NCI-H2107 (cell line): Measurements from ENCODE around the gene EED.
"Not testable (repeated sequence)": the region's sequence is repeated elsewhere in the genome, so short reads cannot be mapped to it uniquely, and the experiment has no call there.

Experiments
- DNase-seq: peaks from one replicate; lab custom pipeline; 2025; lab: John Stamatoyannopoulos, UW

EED gene

DNA sequence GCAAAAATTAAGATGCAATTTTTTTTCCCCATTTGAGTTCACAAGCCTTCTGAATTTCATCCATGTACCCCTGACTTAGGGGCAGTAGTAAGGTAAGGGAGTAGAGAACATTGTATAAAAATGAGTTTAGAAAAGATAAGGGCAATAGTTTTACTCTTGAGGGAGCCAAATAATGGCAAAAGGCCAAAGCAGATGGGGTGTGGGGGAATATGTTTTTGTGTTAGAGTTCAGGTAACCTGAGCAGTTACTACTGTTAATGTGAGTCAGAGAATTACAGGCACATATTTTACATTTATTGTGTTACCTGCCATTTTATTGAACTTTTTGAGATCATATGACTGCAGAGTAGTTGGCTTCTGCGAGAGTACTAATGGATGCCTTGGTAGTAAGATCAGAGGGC is 3.1 kb downstream of the EED start:
- no peak for DNase-seq

DNA sequence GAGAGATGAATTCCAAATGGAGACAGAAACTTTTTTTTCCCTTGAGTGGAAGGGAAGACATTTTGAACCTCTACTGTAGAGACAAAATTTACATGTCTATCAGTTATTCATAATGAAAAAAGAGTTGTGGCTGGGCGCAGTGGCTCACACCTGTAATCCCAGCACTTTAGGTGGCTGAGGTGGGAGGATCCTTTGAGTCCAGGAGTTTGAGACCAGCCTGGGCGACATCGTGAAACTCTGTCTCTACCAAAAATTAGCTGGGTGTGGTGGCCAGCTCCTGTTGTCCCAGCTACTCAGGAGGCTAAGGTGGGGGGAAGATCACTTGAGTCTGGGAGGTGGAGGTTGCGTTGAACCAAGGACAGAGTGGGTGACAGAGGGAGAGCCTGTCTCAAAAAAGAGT is 4.1 kb downstream of the EED start:
- no peak for DNase-seq

DNA sequence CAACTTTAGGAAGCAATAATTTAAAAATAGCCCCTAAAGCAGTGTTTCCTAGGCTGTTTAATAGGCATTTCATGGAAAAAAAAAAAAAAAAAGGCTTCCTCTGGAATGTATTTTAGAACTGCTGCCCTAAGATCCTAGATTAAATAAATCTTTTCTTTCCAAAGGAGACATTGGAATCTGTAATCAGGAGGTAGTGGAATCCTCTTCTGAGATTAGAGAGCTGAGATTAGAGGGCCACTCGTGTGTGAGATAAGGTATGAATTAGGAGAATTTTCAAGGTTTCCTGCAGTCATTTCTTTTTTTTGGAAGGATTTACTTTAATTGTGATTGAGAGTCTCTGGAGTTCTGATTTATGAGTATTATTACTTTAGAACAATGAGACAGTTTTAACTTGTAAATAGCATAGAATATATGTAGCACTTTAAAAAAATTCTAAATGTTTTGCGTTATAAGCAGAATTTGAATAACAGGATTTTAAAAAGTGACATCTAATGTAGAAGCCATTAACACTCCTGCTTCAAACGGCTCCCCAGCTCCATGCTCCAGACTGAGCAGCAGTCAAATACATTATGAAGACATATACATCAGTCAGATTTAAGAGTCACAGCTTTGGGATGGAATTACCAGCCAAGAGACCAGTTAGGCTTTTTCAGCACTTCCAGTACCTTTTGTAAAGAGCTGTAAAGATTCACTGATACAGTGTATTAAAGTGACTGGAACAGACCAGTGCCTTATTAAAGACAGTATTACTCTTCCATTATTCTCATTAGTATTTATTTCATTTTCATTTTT is 5.0 kb downstream of the EED start:
- DNase-seq: no peak

DNA sequence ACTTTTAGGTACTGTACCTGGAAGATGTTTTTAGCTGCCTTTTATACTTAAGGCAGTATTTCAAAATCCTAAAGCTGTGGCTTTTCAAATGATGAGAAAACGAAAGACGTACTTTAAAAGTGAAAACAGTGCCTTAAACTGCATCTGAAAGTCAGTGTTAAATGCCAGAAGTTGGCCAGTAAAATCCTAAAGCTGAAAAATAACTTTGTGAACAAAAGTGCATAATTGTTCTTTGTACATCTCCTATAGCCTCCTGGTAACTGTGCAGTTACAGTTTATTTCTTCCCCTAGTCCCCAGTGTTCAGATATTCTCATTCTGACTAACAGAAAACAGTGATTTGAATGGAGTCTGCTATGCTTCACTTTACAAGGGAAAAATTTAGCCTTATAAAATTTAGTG is 6.8 kb downstream of the EED start:
- DNase-seq: no peak

DNA sequence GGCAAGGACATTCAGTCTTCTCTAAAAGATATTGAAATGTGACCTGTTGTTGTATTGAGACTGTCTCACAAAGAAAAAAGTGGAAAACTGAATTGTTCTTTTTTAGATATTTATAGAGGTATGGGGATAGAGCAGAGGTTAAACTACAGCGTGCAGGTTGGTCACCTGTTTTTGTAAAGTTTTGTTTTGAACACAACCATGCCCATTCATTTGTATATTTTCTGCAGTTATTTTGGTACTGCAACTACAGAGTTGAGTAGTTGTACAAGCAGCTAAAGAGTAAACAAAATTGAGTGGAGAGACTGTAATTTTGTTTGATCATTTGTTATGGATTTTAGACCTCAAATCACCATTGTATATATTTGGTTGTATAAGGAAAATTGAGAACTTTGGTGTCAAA is 11.3 kb downstream of the EED start:
- DNase-seq: no peak

DNA sequence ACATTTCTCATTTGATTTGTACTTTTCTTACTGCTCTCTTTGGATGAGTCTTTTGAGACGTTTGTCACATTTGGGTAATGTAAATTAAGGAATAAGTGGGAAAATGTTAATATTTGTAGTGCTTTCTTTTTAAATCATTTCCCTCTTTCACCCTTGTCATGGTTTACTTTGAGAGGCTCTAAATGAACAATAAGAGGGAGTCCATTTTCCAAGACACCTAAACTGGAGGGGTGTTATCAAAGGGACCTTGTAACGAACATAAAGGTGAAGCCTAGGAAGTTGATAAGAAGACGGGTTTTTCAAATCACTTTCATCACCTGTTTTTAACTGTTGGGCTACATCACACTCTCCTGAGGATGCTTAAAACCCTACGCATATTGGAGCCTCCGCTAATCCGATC is 12.1 kb downstream of the EED start:
- DNase-seq: no peak

DNA sequence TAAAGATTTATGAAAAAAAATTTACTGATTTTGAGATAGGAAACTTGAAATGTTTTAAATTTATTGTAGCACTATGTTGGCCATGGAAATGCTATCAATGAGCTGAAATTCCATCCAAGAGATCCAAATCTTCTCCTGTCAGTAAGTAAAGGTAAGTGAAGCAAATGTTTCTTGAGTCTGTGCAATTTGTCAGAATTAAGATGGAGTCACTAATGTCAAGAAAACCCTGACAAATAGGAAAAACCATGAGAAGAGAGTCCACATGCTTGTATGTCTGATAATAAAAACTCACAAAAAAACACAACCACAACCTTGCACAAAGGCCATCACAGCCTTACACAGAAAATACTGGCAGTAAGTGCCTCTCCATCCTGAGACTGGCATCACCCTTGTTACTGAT is 12.9 kb downstream of the EED start:
- DNase-seq: no peak

DNA sequence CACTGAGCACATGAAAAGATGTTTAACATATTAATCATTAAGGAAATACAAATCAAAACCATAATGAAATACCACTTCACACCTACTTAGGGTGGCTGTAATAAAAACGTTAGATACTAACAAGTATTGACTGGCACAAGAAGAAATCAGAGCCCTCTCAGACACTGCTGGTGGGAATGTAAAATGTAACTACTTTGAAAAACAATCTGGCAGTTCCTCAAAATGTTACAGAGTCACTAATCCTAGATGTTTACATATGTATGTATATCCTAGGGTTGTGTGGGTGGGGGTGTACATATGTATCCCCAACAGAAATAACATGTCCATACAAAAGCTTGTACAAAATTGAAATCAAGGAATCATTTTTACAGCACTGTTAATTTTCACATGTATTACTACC is 15.2 kb downstream of the EED start:
- DNase-seq: no peak

DNA sequence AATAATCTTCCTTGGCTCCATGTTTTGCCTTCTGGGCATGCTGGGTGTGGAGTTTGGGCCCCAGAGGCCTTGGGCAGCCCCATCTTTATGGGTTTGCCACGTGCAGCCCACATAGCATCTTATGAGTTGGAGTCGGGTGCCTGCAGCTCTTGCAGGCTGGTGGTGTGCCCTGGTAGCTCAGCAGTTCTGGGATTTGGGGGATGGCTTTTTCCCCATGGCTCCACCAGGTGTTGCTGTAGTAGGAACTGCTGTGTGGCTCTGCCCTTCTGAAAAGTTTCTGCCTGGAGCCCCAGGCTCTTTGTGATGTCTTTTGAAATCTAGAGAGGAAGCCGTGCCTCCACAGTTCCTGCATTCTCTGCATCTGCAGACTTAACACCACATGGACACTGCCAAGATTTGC is 16.8 kb downstream of the EED start:
- DNase-seq: no peak

DNA sequence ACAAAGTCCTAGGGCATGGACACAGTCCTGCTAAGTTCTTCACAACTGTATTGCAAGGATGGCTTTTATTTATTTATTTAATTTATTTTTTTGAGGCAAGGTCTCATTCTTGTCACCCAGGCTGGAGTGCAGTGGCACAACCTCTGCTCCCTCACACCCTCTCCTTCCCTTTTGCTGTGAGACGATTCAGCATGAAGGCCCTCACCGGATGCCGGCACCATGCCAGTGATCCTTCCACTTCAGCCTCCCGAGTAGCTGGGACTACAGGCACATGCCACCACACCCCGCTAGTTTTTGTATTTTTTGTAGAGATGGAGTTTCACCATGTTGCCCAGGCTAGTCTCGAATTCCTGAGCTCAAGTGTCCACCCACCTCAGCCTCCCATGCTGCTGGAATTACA is 17.8 kb downstream of the EED start:
- DNase-seq: no peak

DNA sequence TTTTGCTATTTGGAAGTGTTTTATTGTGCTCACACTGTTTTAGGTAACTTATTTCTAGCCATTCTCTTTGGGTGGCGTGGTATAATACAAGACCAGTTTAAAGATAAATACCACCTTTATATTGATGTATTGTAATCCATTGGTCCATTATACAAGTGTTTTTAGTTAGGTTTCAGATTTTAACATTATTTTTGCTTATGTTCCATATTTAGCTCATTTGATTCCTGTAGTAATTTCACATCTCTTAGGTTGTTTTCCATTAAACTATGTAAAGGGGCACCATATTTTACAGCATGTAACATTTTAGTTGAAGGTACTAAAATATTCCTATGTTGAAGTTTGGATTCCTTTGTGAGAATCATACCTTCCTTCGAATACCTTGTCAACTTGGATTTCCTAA is 20.1 kb downstream of the EED start:
- DNase-seq: no peak

DNA sequence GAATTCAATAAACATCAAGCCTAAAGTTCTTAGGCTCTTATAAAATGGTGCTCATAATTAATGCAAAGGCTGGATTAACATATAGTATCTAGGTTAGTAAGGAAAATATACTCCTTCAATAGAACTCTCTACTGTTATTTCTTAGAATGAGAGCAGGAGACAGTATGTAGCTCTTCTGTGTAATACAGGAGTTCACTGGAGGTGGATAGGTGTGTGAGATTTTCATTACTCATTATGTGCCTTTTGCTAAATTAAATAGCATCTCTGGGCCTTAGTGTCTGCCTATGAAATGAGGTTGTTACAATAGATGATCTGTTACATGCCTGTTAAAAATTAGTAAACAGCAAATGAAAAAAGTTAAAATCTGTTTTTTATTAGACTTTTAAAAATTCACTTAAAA is 20.6 kb downstream of the EED start:
- DNase-seq: no peak

DNA sequence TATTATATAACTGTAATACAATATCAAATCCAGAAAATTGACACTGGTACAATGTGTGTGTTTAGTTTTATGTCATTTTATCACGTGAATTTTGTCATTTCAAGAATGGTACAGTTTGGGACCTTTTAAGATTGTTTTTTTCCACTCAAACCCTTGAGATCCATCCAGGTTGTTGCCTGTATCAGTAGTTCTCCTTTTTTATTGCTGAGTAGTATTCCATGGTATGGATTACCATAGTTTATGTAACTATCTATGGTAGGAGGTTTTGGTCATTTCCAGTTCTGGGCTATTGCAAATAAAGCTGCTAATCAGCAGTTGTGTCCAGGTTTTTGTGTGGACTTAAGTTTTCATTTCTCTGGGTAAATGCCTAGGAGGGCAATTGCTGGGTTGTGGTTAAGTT is 25.1 kb downstream of the EED start:
- DNase-seq: no peak

DNA sequence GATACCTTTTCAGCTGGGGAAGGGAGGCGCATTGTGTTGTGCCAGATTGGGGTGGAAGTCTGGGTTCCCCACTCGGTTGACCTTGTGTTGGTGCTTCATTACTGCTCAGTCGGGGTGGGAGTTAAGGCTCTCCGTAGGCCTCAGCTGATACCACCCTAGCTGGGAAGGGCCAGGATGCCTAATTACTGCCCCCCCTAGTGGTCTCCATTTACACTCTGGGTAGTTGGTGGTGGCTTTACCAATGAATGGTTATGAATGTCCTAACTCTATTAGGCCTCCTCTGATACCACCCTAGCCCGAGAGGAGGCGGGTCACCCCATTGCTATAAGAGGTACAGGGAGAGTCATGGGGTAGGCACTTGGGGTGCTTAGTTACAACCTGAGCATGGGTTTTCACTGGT is 29.9 kb downstream of the EED start:
- no peak for DNase-seq

DNA sequence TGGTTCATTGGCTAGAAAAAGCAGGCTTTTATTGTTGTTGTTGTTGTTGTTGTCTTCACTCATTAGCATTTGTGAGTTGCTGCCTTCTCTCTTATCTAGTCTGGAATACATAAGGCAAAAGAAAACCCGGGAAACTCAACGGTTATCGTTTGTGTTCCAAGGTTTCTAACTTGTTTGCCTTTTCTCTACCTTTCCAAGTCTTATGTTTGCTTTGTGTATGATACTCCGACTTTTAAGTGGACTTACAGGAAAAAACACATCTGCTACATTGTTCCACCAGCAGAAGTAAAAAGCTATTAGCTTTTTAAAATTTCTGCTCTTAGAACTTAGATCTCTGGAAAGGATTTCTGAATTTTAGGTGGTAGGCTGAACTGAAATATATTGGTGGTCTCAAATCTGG is 30.4 kb downstream of the EED start:
- no peak for DNase-seq

DNA sequence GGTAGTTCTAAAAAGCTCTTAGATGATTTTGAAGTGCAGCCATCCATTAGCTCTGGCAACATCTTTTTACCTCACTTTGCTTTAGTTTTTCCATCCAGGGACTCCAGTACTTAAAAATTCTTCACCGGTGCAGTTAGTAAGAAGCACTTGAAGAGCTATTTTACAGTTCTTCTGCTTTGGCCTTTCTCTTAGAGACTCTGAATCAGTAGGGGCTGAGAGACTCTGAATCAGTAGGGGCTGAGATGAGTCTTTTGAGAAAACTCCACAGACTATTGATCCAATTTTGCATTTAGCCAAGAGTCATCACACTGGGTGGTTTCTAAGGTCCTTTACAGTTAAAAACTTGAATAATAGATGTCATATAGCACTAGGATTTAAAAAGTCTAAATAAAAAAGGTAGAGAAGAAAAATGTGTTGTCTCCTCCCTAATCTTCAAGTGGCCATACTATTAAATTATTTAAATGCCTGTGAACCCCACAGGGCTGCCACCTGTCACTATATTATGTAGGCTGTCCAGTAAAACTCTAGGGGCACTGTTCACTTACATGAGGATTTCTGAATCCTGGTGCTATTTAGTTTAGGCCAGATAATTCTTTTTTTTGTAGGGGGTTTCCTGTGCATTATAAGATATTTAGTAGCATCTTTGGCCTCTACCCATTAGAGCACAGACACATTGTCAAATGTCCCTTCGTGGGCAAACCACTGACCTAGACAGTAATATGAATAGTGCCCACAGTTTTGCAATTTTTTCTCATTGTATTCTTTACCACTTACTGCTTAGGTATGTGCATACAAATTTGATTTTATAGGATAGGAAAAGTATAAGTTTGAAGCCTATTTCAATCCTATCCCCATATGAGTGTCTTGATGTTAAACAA is 31.2 kb downstream of the EED start:
- DNase-seq: no peak

DNA sequence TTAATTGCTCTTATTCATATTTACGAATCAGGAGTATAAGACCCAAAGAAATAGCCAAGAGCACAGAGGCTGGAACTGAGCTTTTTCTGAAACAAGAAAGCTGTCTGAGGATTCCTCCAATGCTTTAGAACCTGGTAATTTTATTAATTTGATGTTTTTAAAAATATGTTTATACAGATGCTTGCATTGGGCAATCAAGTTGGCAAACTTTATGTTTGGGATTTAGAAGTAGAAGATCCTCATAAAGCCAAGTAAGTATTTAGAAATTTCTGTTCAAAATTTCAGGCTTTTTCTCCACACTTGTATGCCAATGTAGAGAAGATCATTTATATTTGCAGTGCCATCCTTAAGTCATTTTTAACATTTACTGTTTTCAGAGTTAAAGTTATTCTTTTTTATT is 33.2 kb downstream of the EED start:
- DNase-seq: no peak

DNA sequence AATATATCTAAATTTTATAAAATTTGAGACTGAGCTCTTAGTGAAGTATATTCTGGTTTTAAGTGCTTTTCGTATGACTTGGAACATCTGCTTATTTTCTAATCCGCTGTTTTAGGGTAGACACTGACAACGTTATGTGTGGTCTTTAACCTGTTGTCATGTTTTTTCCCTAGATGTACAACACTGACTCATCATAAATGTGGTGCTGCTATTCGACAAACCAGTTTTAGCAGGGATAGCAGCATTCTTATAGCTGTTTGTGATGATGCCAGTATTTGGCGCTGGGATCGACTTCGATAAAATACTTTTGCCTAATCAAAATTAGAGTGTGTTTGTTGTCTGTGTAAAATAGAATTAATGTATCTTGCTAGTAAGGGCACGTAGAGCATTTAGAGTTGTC is 33.7 kb downstream of the EED start:
- no peak for DNase-seq

DNA sequence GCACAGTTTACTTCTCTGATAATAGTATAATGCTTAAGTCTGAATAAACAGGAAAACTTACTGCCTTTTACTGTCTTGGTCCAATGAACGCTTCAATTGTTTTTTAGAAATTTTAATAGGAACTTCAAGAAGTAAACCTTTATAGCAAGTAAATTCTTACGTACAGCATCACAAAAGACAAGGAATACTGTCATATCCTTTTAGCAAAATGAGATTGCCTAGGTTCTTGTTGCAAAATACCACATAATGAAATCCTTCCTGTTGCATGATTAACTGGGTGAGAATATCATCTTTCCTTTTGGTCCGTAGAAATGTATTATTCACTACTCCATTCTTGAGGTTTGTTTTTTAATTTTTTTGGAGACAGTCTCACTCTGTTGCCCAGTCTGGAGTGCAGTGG is 35.2 kb downstream of the EED start:
- DNase-seq: no peak

DNA sequence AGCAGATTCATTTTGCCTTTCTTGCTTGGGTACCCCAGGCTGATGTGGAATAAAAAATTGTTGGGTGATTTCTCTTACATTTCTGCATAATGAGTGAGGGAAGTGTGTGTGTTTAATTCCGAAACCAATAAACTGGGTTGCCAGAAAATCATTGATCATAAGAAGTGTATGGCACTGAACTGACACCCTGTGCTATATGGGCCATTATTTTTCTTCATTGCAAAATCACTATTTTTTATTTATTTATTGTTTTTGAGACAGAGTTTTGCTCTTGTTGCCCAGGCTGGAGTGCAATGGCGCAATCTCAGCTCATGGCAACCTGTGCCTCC is 42.9 kb downstream of the EED start:
- no peak for DNase-seq

DNA sequence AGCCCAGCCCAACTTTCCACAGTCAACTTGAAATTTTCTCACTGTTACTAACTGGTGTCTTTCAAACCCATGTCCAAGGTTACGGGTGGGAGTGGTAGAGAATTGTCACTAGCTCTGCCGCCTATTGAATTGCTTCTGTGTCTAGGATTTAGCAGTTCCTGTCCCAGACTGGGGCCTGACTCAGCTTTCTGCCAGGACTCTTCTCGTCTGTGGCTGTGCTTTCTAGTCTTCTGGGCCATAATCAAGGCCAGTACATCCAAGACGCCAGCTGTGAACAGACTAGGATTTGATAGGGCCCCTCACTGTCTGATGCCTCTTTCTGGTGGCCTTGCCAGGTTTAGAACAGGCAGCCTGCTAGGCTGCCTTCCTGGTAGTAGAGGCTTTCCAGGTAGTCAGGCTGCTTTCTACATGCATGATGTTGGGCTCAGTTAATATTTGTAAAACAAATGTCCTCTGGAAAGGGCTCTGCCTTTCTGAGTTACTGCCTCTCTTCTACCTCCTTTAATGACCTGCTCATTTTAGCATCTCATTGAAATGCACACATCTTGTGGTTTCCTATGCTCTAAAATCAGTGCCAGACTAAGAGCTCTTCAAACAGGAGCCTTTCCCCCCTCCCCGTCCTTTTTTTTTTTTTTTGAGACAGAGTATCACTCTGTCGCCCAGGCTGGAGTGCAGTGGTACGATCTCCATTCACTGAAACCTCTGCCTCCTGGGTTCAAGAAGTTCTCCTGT is 44.4 kb downstream of the EED start:
- no peak for DNase-seq

DNA sequence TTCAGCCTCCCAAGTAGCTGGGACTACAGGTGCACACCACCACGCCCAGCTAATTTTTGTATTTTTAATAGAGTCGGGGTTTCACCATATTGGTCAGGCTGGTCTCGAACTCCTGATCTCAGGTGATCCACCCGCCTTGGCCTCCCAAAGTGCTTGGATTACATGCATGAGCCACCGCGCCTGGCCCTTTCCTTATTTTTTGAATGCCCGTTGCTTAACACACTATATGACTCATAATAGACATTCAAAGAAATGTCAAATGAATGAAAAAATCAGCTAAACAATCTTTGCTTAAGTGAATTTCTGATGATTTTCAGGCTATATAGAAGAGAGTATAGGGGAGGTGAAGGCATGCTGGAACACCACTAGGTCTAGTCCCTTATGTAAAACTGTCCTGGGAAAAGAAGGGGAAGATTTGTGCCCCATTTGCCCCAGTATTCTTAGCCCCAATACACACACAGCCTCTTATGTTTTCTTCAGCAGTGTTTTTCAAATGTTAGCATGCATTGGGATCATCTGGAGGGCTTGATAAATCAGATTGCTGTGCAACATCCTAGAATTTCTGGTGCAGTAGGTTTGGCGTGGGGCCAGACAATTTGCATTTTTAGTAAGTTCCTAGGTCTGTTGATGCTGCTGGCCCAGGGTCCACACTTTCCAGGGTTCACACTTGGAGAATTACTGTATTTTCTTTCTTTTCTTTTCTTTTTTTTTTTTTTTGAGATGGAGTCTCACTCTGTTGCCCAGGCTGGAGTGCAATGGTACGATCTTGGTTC is 45.1 kb downstream of the EED start:
- not testable (repeated sequence) for DNase-seq
